NCI-H146 (cell line): ENCODE data around the gene KRTAP10-9.

ENCODE experiments used
- DNase-seq: peaks from one replicate; lab custom pipeline; 2025; lab: John Stamatoyannopoulos, UW

Gene KRTAP10-9

DNA sequence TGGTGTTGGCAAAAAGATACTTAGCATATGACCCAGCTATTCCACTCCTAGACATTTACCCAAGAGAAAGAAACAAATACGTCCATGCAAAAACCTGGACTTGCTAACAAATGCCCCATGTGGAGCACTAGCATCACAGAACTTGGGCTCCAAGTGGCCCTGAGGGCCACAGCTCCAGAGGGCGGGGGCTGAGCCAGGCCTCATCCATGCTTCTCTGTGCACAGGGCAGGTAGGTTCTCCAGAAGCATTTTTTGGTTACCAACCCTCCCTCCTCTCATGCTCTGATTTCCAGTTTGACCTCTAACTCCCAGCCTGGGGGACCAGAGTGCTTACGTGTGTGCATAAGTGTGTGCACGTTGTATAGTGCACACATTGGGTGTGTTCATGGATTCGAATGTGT lies 37.8 kb downstream of the KRTAP10-9 start:
- no peak for DNase-seq

DNA sequence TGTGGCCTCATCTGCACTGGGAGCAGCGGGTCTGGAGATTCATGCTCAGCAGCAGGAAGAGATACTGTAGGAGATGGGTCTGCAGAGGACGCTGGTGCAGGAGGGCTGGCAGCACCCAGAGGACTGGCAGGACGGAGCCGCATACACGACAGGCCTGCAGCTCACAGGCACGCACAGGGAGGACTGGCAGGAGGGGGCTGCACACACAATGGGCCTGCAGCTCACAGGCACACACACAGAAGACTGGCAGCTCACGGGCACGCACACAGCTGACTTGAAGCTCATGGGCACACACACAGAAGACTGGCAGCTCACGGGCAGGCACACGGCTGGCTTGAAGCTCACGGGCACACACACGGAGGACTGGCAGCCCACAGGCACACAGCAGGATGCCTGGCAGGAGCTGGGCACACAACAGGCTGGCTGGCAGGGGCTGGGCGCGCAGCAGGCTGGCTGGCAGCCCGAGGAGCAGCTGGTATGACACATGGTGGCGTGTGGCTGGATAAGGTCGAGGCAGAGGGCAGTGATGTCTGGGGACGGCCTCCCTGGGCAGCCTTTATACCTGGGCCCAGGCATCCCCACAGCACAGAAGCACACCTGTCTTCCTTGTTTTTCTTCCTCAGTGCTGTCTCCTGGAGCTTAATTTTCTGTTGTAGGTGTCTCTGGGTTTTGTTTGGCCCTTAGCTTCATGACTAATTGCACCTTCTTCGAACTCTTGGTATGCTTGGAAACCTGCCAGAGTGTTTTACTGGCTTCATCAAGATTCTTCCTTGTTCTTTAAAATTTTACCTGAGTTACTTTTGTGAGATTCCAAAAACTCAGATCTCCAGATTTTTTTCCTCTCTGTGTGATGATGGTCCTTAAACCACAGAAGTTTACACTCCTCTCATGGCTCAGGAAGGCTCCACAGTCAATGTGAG lies 39.8 kb downstream of the KRTAP10-9 start, which contains the start of gene KRTAP12-2:
Gene KRTAP12-2, minus strand, starts transcription at position 527 of the 920 bp plus-strand sequence. Its CDS starts 41 bp downstream, at position 486.
- peak; percentile 22 for DNase-seq

DNA sequence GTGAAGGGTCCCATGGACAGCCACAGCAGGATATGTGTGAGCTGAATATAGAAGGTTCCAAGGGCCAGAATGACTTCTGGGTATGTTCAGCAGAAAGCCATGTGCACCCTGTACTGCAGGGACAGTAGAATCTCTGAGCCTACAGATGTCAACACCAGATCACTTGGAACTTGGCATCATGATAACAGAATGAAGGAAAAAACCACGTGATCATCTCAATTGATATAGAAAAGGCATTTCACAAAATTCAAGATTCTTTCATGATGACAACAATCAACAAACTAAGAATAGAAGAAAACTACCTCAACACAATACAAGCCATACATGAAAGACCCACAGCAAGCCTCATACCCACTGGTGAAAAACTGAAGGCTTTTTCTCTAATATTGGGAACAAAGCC lies 40.7 kb downstream of the KRTAP10-9 start:
- no peak for DNase-seq

DNA sequence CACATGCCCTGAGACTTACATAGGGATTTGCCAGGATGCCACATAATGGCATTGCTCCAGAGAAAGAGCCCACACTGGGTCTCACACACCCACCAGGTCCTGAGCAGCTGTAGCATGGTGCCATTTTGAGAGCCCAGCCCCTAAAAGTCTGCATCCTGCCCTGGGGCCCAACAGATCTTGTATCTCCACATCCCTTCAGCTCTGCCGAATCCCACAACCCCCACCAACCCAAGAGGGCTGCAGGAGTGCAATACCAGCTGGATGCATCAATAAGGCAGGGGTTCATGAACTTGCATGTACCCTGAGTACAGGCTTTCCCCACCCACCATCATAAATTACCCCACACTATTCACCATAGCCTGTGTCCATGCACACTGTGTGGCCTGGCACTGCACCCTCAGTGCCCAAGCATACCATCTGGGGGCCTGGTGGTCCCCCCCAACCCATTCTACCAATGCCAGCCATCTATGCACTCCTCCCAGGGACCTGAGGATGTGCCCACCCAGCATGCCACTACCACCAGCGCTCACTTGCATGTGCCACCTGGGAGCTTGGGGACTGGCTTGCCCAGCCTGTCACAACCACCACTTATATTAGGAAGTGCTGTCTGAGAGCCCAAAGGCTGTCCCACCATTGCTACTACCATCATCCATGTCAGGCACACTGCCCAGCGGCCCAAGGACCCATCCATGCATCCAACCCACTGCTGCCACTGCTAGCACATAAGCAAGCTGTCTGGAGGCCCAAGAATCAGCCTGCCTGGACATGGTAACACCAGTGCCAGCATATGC lies 43.9 kb downstream of the KRTAP10-9 start:
- no peak for DNase-seq

DNA sequence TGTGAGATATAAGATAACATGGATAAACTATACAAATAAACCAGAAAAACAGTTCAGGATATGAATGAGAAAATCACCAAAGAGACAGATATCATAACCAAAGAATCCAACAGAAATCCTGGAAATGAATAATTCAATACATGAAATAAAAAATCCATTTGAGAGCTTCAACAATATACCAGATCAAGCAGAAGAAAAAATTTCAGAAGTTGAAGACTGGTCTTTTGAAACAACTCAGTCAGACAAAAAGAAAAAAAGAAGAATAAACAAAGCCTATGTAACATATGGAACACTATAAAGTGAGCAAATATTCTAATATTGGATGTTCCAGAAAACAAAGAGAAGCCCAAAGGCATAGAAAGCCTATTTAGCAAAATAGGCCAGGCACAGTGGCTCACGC lies 45.0 kb downstream of the KRTAP10-9 start:
- no peak for DNase-seq

DNA sequence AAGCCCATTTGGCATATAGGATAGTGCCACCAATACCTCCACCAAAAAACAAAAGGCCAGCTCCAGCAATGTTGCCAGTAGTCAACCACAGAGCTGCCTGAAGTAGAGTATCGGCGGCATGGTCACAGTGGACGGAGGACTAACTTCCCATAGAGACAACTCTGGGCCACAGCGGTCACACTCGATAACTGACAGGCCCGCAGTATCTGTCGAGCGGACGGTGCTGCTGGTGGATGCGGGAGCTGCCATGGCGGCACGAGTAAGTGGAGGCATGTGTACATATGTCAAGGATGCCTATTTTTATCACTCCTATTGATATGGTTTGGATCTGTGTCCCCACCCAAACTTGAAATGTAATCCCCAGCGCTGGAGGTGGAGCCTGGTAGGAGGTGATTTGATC lies 51.0 kb downstream of the KRTAP10-9 start:
- DNase-seq: no peak
